Neuronal stem cell (in vitro differentiated cells): ENCODE results near the gene VCL.

Experiments used
- DNase-seq: peaks from one replicate; pipeline ENCODE4 v3.0.0-alpha.2; 2013; ENCODE audit warnings: low spot score
- H2AFZ ChIP-seq: one replicate; pipeline ENCODE4 v1.6.1; 2013; ENCODE audit warnings: mild to moderate bottlenecking, low read length, inconsistent platforms
- H2AK5ac ChIP-seq: 2 replicates; pipeline ENCODE4 v1.6.1; 2013; ENCODE audit warnings: low read depth, mild to moderate bottlenecking, inconsistent platforms, low read length, moderate library complexity, mixed read lengths
- H2BK120ac ChIP-seq: 2 replicates; pipeline ENCODE4 v1.6.1; 2013; ENCODE audit warnings: low read depth, mild to moderate bottlenecking, inconsistent platforms, low read length, moderate library complexity, mixed read lengths
- H2BK12ac ChIP-seq: one replicate; pipeline ENCODE4 v1.6.1; 2013; ENCODE audit warnings: low read length, inconsistent platforms
- H2BK15ac ChIP-seq: 2 replicates; pipeline ENCODE4 v1.6.1; 2013; ENCODE audit warnings: mild to moderate bottlenecking, low read length, inconsistent platforms, mixed read lengths
- H2BK5ac ChIP-seq: one replicate; pipeline ENCODE4 v1.6.1; 2013; ENCODE audit warnings: inconsistent platforms, mild to moderate bottlenecking, low read length, moderate library complexity
- H3K14ac ChIP-seq: one replicate; pipeline ENCODE4 v1.6.1; 2013; ENCODE audit warnings: low read length, inconsistent platforms
- H3K18ac ChIP-seq: 2 replicates; pipeline ENCODE4 v1.6.1; 2013; ENCODE audit warnings: low read length, inconsistent platforms
- H3K23ac ChIP-seq: 2 replicates; pipeline ENCODE4 v1.6.1; 2013; ENCODE audit warnings: low read depth, mild to moderate bottlenecking, mixed read lengths, low read length, inconsistent platforms; ENCODE audit not compliant: poor library complexity
- H3K27ac ChIP-seq: replicated peaks from 3 replicates; pipeline ENCODE4 v1.5.1; 2013; ENCODE audit warnings: low read length, inconsistent platforms
- H3K27me3 ChIP-seq, 3 experiments: 2 replicates each; pipeline ENCODE4 v1.6.1; 2013; ENCODE audit warnings: low read length in 3 of 3, mild to moderate bottlenecking in 2 of 3, inconsistent platforms in 1 of 3, low read depth in 1 of 3, mixed read lengths in 1 of 3, moderate library complexity in 1 of 3; ENCODE audit not compliant: control insufficient read depth in 3 of 3, insufficient read depth in 3 of 3
- H3K36me3 ChIP-seq, 2 donors: replicated peaks in 1 of 2; 2 replicates each; pipeline ENCODE4 v1.6.1; 2013; ENCODE audit warnings: low read length in 2 of 2; ENCODE audit not compliant: control insufficient read depth in 2 of 2, insufficient read depth in 2 of 2
- H3K4ac ChIP-seq: 2 replicates; pipeline ENCODE4 v1.6.1; 2013; ENCODE audit warnings: inconsistent platforms, mild to moderate bottlenecking, low read length, moderate library complexity
- H3K4me1 ChIP-seq, 2 donors: 1 replicate in 1 of 2; 2 replicates in 1 of 2; pipeline ENCODE4 v1.6.1; 2013; ENCODE audit warnings: low read length in 2 of 2, low read depth in 1 of 2; ENCODE audit not compliant: control insufficient read depth in 2 of 2, insufficient read depth in 1 of 2
- H3K4me2 ChIP-seq: one replicate; pipeline ENCODE4 v1.6.1; 2013; ENCODE audit warnings: mild to moderate bottlenecking, low read length, inconsistent platforms; ENCODE audit not compliant: insufficient read depth, poor library complexity, severe bottlenecking
- H3K4me3 ChIP-seq, 2 donors: 2 replicates each; pipeline ENCODE4 v1.5.1; 2013; ENCODE audit warnings: low read length in 2 of 2, mild to moderate bottlenecking in 2 of 2, inconsistent platforms in 1 of 2, moderate library complexity in 1 of 2
- H3K79me1 ChIP-seq: one replicate; pipeline ENCODE4 v1.6.1; 2013; ENCODE audit warnings: low read depth, mild to moderate bottlenecking, inconsistent platforms, low read length, moderate library complexity
- H3K9ac ChIP-seq: one replicate; pipeline ENCODE4 v1.6.1; 2013; ENCODE audit warnings: mild to moderate bottlenecking, low read depth, low read length, inconsistent platforms; ENCODE audit not compliant: poor library complexity
- H3K9me3 ChIP-seq, 2 donors: replicated peaks in 1 of 2; 2 replicates each; pipeline versions ENCODE3 to v1.6.1; 2013; ENCODE audit warnings: low read length in 2 of 2, mild to moderate bottlenecking in 2 of 2, inconsistent platforms in 1 of 2, low read depth in 1 of 2, mixed read lengths in 1 of 2, moderate library complexity in 1 of 2; ENCODE audit not compliant: control insufficient read depth in 2 of 2, insufficient read depth in 1 of 2
- H4K8ac ChIP-seq: one replicate; pipeline ENCODE4 v1.6.1; 2013; ENCODE audit warnings: low read depth, mild to moderate bottlenecking, inconsistent platforms, low read length, moderate library complexity
- H4K91ac ChIP-seq: one replicate; pipeline ENCODE4 v1.6.1; 2013; ENCODE audit warnings: low read length, low read depth, mild to moderate bottlenecking, inconsistent platforms; ENCODE audit not compliant: poor library complexity
- WGBS, 2 donors: extraction: QIAGEN DNeasy Blood & Tissue Kit; methylation state at CpG; one replicate each; pipeline ENCODE4 v1.1.7; 2013; ENCODE audit warnings: missing lambda C conversion rate in 2 of 2, mixed read lengths in 1 of 2; ENCODE audit not compliant: insufficient read length in 2 of 2, insufficient replicate concordance in 1 of 2; ENCODE audit errors: extremely low coverage in 2 of 2; 5-methylcytosine and 5-hydroxymethylcytosine counted together

Gene VCL

DNA sequence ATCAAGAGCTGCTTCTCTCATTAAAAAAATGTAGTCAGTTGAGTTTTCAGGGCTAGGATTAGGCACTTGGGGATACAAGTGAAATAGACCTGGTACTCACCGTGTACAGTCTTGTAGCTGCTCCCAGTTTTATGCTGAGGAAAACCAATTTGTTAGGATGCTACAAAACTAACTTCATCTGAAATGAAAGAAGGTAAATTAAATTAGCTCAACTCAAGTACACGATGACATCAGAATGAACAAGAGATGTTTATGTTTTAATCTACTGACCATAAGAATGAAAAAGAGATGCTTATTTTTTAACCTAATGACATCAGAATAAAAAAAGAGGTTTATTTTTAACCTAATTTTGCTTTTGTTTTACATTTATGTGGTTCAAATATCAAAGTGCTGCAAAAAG, 79.0 kb downstream of the VCL start:
- Histone ChIP-seq H3K4me2 (no peak overlapping the region), H3K79me1 (no peaks in the 10 kb centered on the region), H3K36me3 (peaks cover 15 to 82% of the 10 kb centered on the region in 2 donors), H3K27ac (no peak overlapping the region), H3K9ac (no peak overlapping the region), H3K4me1 (peaks cover 0 to 6% of the 10 kb centered on the region in 2 donors), H2BK5ac (no peak overlapping the region), H2BK15ac (no peak overlapping the region), H3K4me3 (no peak overlapping the region), H3K9me3 (no peaks in the 10 kb centered on the region), H4K91ac (no peak overlapping the region), H2AFZ (no peak overlapping the region), H2AK5ac (no peak overlapping the region), H2BK120ac (no peak overlapping the region), H3K23ac (no peak overlapping the region), H3K27me3 (no peaks in the 10 kb centered on the region), H2BK12ac (no peak overlapping the region), H3K4ac (no peak overlapping the region), H3K18ac (no peak overlapping the region), H4K8ac (no peak overlapping the region), H3K14ac (no peak overlapping the region)
- no CpG with 5 or more reads among the region's 2 CpGs for WGBS, 2 donors
- no peak for DNase-seq

GRCh38 chr10:74077416-74077815, 79.5 kb downstream of the VCL start:
- no CpG with 5 or more reads among the region's 4 CpGs for WGBS, 2 donors
- peaks cover 17 to 82% of the 10 kb centered on the region in 2 donors for H3K36me3 ChIP-seq

GRCh38 chr10:74078037-74078436, 80.1 kb downstream of the VCL start:
- H2BK120ac ChIP-seq, result no peak overlapping the region
- H3K14ac ChIP-seq, result no peak overlapping the region
- no CpG with 5 or more reads among the region's 1 CpG for WGBS, 2 donors
- H2AFZ ChIP-seq, result no peak overlapping the region
- H2BK5ac ChIP-seq, result no peak overlapping the region
- peaks cover 15 to 82% of the 10 kb centered on the region in 2 donors for H3K36me3 ChIP-seq
- H3K18ac ChIP-seq, result no peak overlapping the region
- H2AK5ac ChIP-seq, result no peak overlapping the region
- H3K9me3 ChIP-seq, result no peaks in the 10 kb centered on the region
- H3K4ac ChIP-seq, result no peak overlapping the region
- no peak overlapping the region for H2BK12ac ChIP-seq
- H3K27me3 ChIP-seq, result no peaks in the 10 kb centered on the region
- H3K23ac ChIP-seq, result no peak overlapping the region
- no peak overlapping the region for H2BK15ac ChIP-seq
- no peak overlapping the region for H3K4me2 ChIP-seq
- no peak overlapping the region for H4K91ac ChIP-seq
- H3K4me3 ChIP-seq, result no peak overlapping the region
- no peak overlapping the region for H4K8ac ChIP-seq
- H3K4me1 ChIP-seq, result peaks cover 0 to 6% of the 10 kb centered on the region in 2 donors
- no peak for DNase-seq
- no peaks in the 10 kb centered on the region for H3K79me1 ChIP-seq
- H3K9ac ChIP-seq, result no peak overlapping the region
- H3K27ac ChIP-seq, result no peak overlapping the region

More at GRCh38 chr10:74077416-74077815, 79.5 kb downstream of the VCL start:
- Histone ChIP-seq H2AFZ (no peak overlapping the region), H4K91ac (no peak overlapping the region), H3K27ac (no peak overlapping the region), H3K9ac (no peak overlapping the region), H3K18ac (no peak overlapping the region), H3K4ac (no peak overlapping the region), H3K4me1 (peaks cover 0 to 6% of the 10 kb centered on the region in 2 donors), H2BK15ac (no peak overlapping the region), H3K14ac (no peak overlapping the region), H4K8ac (no peak overlapping the region), H3K4me2 (no peak overlapping the region), H3K4me3 (no peak overlapping the region), H3K79me1 (no peaks in the 10 kb centered on the region), H2BK120ac (no peak overlapping the region), H2BK5ac (no peak overlapping the region), H2BK12ac (no peak overlapping the region), H3K9me3 (no peaks in the 10 kb centered on the region), H2AK5ac (no peak overlapping the region), H3K23ac (no peak overlapping the region), H3K27me3 (no peaks in the 10 kb centered on the region)
- no peak for DNase-seq

DNA sequence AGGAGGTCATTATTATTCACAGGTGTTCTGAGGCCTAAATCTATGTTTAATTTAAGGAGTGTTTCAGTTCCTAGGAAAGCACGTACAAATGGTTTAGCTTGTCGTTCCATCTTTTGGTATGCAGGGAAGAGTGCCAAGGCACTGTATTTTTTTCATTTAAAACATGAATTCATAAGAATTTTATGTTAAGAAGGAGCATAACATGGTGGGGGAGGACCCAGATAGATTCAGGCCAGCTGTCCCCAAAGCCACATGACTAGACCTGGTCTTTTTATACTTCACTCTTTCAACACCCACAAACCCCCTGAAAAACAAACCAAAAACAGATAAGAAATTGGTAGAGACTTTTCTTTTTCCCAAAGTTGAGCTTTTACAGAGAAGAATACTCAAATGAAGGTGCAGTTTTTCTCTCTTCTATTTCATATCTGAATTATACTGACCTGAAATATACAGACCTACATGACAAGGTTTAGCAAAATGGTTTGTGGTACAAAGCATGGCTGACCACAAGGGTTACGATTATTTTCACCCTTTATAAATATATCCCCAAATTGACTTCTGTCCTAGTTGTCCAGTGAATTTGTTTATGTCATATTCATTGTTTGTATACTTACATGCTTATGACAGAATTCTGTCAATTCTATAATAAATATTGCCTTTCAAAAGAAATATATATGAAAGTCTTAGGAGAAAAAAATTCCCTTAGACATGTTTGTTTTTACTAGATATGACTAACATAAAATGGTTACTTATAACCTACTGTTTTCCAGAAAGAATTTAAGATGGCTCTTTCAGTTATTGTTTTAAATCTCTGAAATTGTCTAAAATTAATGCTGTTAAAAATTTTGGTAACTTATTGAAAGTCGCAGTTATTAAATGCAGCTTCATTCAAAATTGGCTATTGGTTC, 81.4 kb downstream of the VCL start:
- no peak overlapping the region for H2BK120ac ChIP-seq
- H3K4ac ChIP-seq, result no peak overlapping the region
- no peaks in the 10 kb centered on the region for H3K9me3 ChIP-seq
- H3K23ac ChIP-seq, result no peak overlapping the region
- H3K79me1 ChIP-seq, result no peaks in the 10 kb centered on the region
- WGBS, 2 donors, result no CpG with 5 or more reads among the region's 4 CpGs
- H2AFZ ChIP-seq, result no peak overlapping the region
- no peak overlapping the region for H3K4me2 ChIP-seq
- H3K9ac ChIP-seq, result no peak overlapping the region
- DNase-seq, result no peak
- no peaks in the 10 kb centered on the region for H3K27me3 ChIP-seq
- H3K18ac ChIP-seq, result no peak overlapping the region
- no peak overlapping the region for H2AK5ac ChIP-seq
- H4K91ac ChIP-seq, result no peak overlapping the region
- no peak overlapping the region for H2BK15ac ChIP-seq
- no peak overlapping the region for H2BK12ac ChIP-seq
- no peak overlapping the region for H3K27ac ChIP-seq
- no peak overlapping the region for H2BK5ac ChIP-seq
- H3K14ac ChIP-seq, result no peak overlapping the region
- H3K4me1 ChIP-seq, result peaks cover 0 to 6% of the 10 kb centered on the region in 2 donors
- peaks cover 15 to 81% of the 10 kb centered on the region in 2 donors for H3K36me3 ChIP-seq
- H3K4me3 ChIP-seq, result no peak overlapping the region
- H4K8ac ChIP-seq, result no peak overlapping the region
